ENCODE data around the gene CTBP2. TPM values are rescaled to one million over a fixed set of nuclear protein-coding genes. Genes with fewer than 3 reads are reported as not detected.
A peak's percentile ranks its signal among the peaks of the same experiment; 100 is the strongest.

The CTBP2 gene
- total RNA-seq, 1 donor from 2014 or later, result 55.2 TPM

DNA sequence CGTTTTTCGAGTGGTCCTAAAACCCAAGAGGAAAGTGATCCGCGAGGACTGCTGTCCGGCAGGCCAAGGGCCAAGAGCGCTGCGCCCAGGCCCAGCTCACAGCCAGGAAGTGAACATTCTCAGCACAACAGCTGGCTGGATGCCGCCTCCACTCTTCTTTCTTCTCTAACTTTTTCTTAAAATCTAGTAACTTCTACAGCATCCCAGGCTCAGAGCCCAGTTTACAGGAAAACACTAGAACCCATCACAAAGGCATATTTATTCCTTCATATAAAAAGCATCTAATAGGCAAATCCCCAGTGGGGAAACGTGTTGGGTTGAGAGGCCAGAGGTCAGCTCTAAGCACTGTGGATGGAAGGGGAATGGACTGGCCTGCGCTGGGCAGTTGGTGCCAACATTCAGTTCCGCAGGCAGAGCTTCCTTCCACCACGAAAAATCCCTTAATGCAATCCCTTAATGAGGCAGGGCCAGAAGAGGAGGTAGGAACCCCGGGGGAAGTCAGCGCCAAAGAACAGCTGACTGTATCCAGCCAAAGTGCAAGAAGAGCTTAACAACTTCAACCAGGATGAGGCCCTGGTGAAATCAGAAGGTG, 143.7 kb downstream of the CTBP2 start:
- Histone ChIP-seq H3K9ac (no peak overlapping the region), H3K4me3 (no peak overlapping the region), H3K27ac (no peak overlapping the region), H3K4me2 (no peak overlapping the region), H3K27me3 (no peaks in the 10 kb centered on the region), H3K4me1 (peaks cover 8% of the 10 kb centered on the region), H2AFZ (replicated peaks) (no peak overlapping the region), H3K79me2 (ENCODE audit: low read depth) (peaks cover 93% of the 10 kb centered on the region), H3K9me3 (ENCODE audit: low read depth) (peaks cover 6% of the 10 kb centered on the region), H3K36me3 (no peaks in the 10 kb centered on the region), H3F3A (ENCODE audit: low read depth) (no peaks in the 10 kb centered on the region), H4K20me1 (ENCODE audit: low read depth) (peaks cover 57% of the 10 kb centered on the region)
- H3K4me3 Mint-ChIP-seq, result peak overlapping the region; percentile 24
- H3K4me1 Mint-ChIP-seq, result peaks cover 23% of the 10 kb centered on the region
- peaks cover 19% of the 10 kb centered on the region for H3K9me3 Mint-ChIP-seq
- peak overlapping the region; percentile 85 for H3K27ac Mint-ChIP-seq
- H3K27me3 Mint-ChIP-seq (ENCODE audit: insufficient read depth, low read depth), result peaks cover 6% of the 10 kb centered on the region
- no peak for DNase-seq (ENCODE audit: low spot score)
- TF ChIP-seq EZH2phosphoT487 (IDR thresholded peaks at IDR 0.05) (no peak), EZH2 (IDR thresholded peaks at IDR 0.05) (no peak)
- TF ChIP-seq, protein P1, sequence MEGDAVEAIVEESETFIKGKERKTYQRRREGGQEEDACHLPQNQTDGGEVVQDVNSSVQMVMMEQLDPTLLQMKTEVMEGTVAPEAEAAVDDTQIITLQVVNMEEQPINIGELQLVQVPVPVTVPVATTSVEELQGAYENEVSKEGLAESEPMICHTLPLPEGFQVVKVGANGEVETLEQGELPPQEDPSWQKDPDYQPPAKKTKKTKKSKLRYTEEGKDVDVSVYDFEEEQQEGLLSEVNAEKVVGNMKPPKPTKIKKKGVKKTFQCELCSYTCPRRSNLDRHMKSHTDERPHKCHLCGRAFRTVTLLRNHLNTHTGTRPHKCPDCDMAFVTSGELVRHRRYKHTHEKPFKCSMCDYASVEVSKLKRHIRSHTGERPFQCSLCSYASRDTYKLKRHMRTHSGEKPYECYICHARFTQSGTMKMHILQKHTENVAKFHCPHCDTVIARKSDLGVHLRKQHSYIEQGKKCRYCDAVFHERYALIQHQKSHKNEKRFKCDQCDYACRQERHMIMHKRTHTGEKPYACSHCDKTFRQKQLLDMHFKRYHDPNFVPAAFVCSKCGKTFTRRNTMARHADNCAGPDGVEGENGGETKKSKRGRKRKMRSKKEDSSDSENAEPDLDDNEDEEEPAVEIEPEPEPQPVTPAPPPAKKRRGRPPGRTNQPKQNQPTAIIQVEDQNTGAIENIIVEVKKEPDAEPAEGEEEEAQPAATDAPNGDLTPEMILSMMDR (IDR thresholded peaks at IDR 0.05), result no peak
- H3K36me3 Mint-ChIP-seq, result peaks cover 40% of the 10 kb centered on the region

DNA sequence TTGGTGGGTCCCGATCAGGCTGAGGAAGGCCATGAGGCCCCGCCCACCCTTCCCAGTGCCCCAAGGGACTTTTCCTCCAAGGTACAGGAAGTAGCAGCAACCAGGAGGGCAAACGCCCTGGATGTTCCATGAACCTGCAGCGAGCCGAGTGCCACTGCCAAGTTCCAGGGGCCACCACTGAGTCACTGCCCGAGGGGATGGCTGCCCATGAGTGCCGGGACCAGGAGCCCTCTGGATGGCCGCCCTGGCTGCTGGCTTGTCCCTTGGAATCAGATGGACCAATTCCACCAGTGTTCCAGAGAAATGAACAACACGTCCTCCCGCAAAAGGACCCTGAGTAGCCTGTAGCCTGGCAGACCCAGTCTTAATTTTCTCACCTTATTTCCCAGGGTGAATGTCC, 144.2 kb downstream of the CTBP2 start:
- Mint-ChIP-seq H3K9me3 (peaks cover 16% of the 10 kb centered on the region), H3K4me1 (peaks cover 23% of the 10 kb centered on the region), H3K27ac (no peak overlapping the region), H3K4me3 (no peak overlapping the region), H3K36me3 (peaks cover 38% of the 10 kb centered on the region), H3K27me3 (ENCODE audit: insufficient read depth, low read depth) (peaks cover under 1% of the 10 kb centered on the region)
- Histone ChIP-seq H3K4me1 (peaks cover 8% of the 10 kb centered on the region), H3K9ac (no peak overlapping the region), H3K4me3 (no peak overlapping the region), H3K27me3 (no peaks in the 10 kb centered on the region), H3K4me2 (no peak overlapping the region), H4K20me1 (ENCODE audit: low read depth) (peaks cover 63% of the 10 kb centered on the region), H2AFZ (replicated peaks) (no peak overlapping the region), H3K27ac (no peak overlapping the region), H3K79me2 (ENCODE audit: low read depth) (peaks cover 93% of the 10 kb centered on the region), H3F3A (ENCODE audit: low read depth) (no peaks in the 10 kb centered on the region), H3K9me3 (ENCODE audit: low read depth) (peaks cover 6% of the 10 kb centered on the region), H3K36me3 (no peaks in the 10 kb centered on the region)
- TF ChIP-seq EZH2 (IDR thresholded peaks at IDR 0.05) (no peak), EZH2phosphoT487 (IDR thresholded peaks at IDR 0.05) (no peak)
- TF ChIP-seq, protein P1 (IDR thresholded peaks at IDR 0.05), result no peak
- no peak for DNase-seq (ENCODE audit: low spot score)

DNA sequence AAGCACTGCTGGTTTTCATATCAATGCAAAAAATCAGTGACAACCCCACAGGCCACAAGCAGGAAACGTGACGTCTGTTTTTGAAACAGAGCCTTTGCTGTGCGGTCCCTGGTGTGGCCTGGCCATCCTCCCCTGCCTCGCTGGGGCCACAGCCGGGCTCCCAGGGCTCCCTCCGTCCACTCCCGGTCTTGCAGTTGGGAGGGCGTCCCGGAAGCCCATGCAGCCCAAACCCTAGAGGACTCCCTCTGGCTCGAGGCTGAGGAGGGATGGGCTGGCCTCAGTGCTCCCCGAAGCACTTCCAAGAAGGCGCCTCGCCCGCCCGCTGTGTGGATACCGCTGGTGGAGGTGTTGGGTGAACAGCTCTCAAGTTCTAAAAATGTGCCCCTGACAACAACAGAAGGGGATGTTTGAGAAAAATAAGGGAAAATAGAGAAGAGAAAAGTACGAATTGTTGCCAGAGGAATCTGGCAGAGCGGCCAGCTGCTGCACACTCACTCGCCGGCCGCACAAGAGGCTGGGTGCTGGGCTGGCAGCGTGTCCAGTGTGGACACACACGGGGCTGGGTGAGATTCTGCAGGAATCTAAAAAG, 144.9 kb downstream of the CTBP2 start:
- Histone ChIP-seq H3F3A (ENCODE audit: low read depth) (peaks cover 2% of the 10 kb centered on the region), H3K79me2 (ENCODE audit: low read depth) (peaks cover 93% of the 10 kb centered on the region)

More for the DNA sequence above, 144.9 kb downstream of the CTBP2 start:
- no peak for DNase-seq (ENCODE audit: low spot score)
- no peak overlapping the region for H3K27ac ChIP-seq
- H3K4me1 ChIP-seq, result peaks cover 9% of the 10 kb centered on the region
- TF ChIP-seq EZH2 (IDR thresholded peaks at IDR 0.05) (no peak), EZH2phosphoT487 (IDR thresholded peaks at IDR 0.05) (no peak)
- TF ChIP-seq, protein P1 (IDR thresholded peaks at IDR 0.05), result no peak
- no peaks in the 10 kb centered on the region for H3K27me3 Mint-ChIP-seq (ENCODE audit: insufficient read depth, low read depth)
- no peak overlapping the region for H3K9ac ChIP-seq
- H2AFZ ChIP-seq (replicated peaks), result no peak overlapping the region
- peaks cover 34% of the 10 kb centered on the region for H3K36me3 Mint-ChIP-seq
- H3K4me2 ChIP-seq, result no peak overlapping the region
- H3K27ac Mint-ChIP-seq, result no peak overlapping the region
- no peak overlapping the region for H3K4me3 ChIP-seq
- H3K4me3 Mint-ChIP-seq, result no peak overlapping the region
- H3K4me1 Mint-ChIP-seq, result peaks cover 26% of the 10 kb centered on the region
- H3K9me3 ChIP-seq (ENCODE audit: low read depth), result peaks cover 6% of the 10 kb centered on the region
- no peaks in the 10 kb centered on the region for H3K36me3 ChIP-seq
- no peaks in the 10 kb centered on the region for H3K27me3 ChIP-seq
- H3K9me3 Mint-ChIP-seq, result peaks cover 11% of the 10 kb centered on the region
- peaks cover 69% of the 10 kb centered on the region for H4K20me1 ChIP-seq (ENCODE audit: low read depth)

Measured in neural progenitor cell (in vitro differentiated cells).